Panc1 (cell line): ENCODE measurements around the gene ENPP6. TPM values are rescaled to one million over a fixed set of nuclear protein-coding genes. Genes with fewer than 3 reads are reported as not detected.

Experiments
- ATAC-seq: fragments of 200-7000 bp; cut with Tn5 transposase; 2 replicates; pipeline ENCODE4 v1.9.1; 2020; ENCODE audit warnings: mild to moderate bottlenecking, moderate library complexity
- BruUV-seq: library from RNA; stranded (reverse); fragments of 400-500 nt; replicated peaks from 2 replicates; lab custom pipeline; 2021; lab: Mats Ljungman, UMichigan
- CTCF ChIA-PET: fragments of 300-600 bp; sonication (Branson Sonifier 250); formaldehyde crosslinking; loops from one replicate; lab custom pipeline; 2022; ENCODE audit warnings: antibody characterized with exemption; lab: Charles Lee
- POLR2A ChIA-PET: fragments of 300-600 bp; sonication (Branson Sonifier 250); formaldehyde crosslinking; loops from one replicate; lab custom pipeline; 2022; ENCODE audit warnings: antibody characterized with exemption; lab: Charles Lee
- DNase-seq: peaks from one replicate; pipeline ENCODE4 v3.0.0-alpha.2; 2010; ENCODE audit warnings: low read depth, low spot score
- H3K27ac ChIP-seq: 2 replicates; pipeline ENCODE4 v1.5.1; 2011; ENCODE audit warnings: mild to moderate bottlenecking, low read length, inconsistent platforms
- H3K27me3 ChIP-seq: fragments of 200-500 bp; sonication (Bioruptor generic); 2 replicates; pipeline ENCODE4 v1.6.0; 2014; ENCODE audit warnings: low read length, inconsistent platforms; ENCODE audit not compliant: control insufficient read depth, insufficient read depth
- H3K36me3 ChIP-seq: fragments of 200-500 bp; sonication (Bioruptor generic); 2 replicates; pipeline ENCODE4 v1.5.1; 2014; ENCODE audit warnings: inconsistent platforms, mild to moderate bottlenecking, low read length, moderate library complexity; ENCODE audit not compliant: control insufficient read depth, insufficient read depth
- H3K4me1 ChIP-seq: 2 replicates; pipeline ENCODE4 v1.5.1; 2011; ENCODE audit warnings: inconsistent platforms, mild to moderate bottlenecking, low read length, moderate library complexity; ENCODE audit not compliant: control insufficient read depth, insufficient read depth
- H3K4me3 ChIP-seq, 2 experiments: 2 replicates each; pipeline ENCODE4 v1.5.1; 2011 to 2012; ENCODE audit warnings: low read depth in 2 of 2, low read length in 2 of 2, mild to moderate bottlenecking in 2 of 2, inconsistent platforms in 1 of 2, moderate library complexity in 1 of 2
- H3K9me3 ChIP-seq: fragments of 200-500 bp; sonication (Bioruptor generic); 2 replicates; pipeline ENCODE4 v1.5.1; 2014; ENCODE audit warnings: low read depth, mild to moderate bottlenecking, inconsistent platforms, low read length, moderate library complexity; ENCODE audit not compliant: control insufficient read depth, insufficient read depth
- CTCF ChIP-seq: fragments of 450-650 bp; IDR thresholded peaks from 2 replicates; pipeline ENCODE4 v1.5.1; 2017; ENCODE audit warnings: mild to moderate bottlenecking
- POLR2AphosphoS5 ChIP-seq: IDR thresholded peaks from 2 replicates; pipeline ENCODE4 v1.6.1; 2012; ENCODE audit warnings: mild to moderate bottlenecking, low read depth, low read length, moderate library complexity
- REST ChIP-seq, 2 experiments: IDR thresholded peaks; 2 replicates each; pipeline ENCODE4 v1.6.1; 2011 to 2012; ENCODE audit warnings: low read depth in 2 of 2, control low read depth in 1 of 2, low read length in 1 of 2, mild to moderate bottlenecking in 1 of 2, moderate library complexity in 1 of 2; ENCODE audit not compliant: insufficient read depth in 1 of 2
- SIN3A ChIP-seq: IDR thresholded peaks from 2 replicates; pipeline ENCODE4 v1.6.1; 2012; ENCODE audit warnings: low read depth, mild to moderate bottlenecking, low read length, moderate library complexity, borderline replicate concordance; ENCODE audit not compliant: insufficient read depth
- TCF7L2 ChIP-seq: IDR thresholded peaks from 2 replicates; pipeline ENCODE4 v1.6.1; 2011; ENCODE audit warnings: mild to moderate bottlenecking, low read depth, low read length, inconsistent platforms
- in situ Hi-C: cut with HindIII; loops from 2 replicates; pipeline ENCODE4 v1.10.0; 2016; ENCODE audit warnings: low sequenced_read_pairs, low pct_unique_long_range_greater_than_20kb
- intact Hi-C: fragments of 100-400 bp; cut with micrococcal nuclease; formaldehyde crosslinking; loops from one replicate; pipeline ENCODE4 v1.10.0; 2022; ENCODE audit not compliant: unreplicated experiment
- total RNA-seq: library from RNA; stranded (reverse); gene quantifications from one replicate; pipeline ENCODE4 v1.2.1, GENCODE V29; 2021; ENCODE audit not compliant: unreplicated experiment

ENPP6 gene
- total RNA-seq, 1 experiment from 2014 or later = not detected

GRCh38 chr4:184102488-184102887, 115.2 kb downstream of the ENPP6 start:
- BruUV-seq = no TSS peak
- ATAC-seq (no peak), DNase-seq (no peak)
- no peak for TF ChIP-seq REST (IDR thresholded peaks at IDR 0.05; ENCODE audit: insufficient read depth in 1 of 2, low read depth in 2 of 2, low read length in 1 of 2)
- no peak for TF ChIP-seq POLR2AphosphoS5
- TF ChIP-seq SIN3A = no peak
- TF ChIP-seq TCF7L2 = no peak
- no peak overlapping the region for H3K4me3 ChIP-seq
- no peak overlapping the region for H3K27ac ChIP-seq
- no peaks in the 10 kb centered on the region for H3K36me3 ChIP-seq
- intact Hi-C loops = no loop called here
- CTCF ChIA-PET = no interaction called here
- in situ Hi-C loops = no loop called here
- POLR2A ChIA-PET = no interaction called here
- no peaks in the 10 kb centered on the region for H3K9me3 ChIP-seq
- H3K27me3 ChIP-seq = no peaks in the 10 kb centered on the region
- H3K4me1 ChIP-seq = no peaks in the 10 kb centered on the region

- in situ Hi-C loops = no loop called here
- H3K4me1 ChIP-seq = no peaks in the 10 kb centered on the region
- no peak for ATAC-seq
- no peak overlapping the region for H3K27ac ChIP-seq
- H3K36me3 ChIP-seq = no peaks in the 10 kb centered on the region
- ChIA-PET CTCF (no interaction called here), POLR2A (no interaction called here)
- H3K9me3 ChIP-seq = no peaks in the 10 kb centered on the region
- TF ChIP-seq SIN3A (no peak), REST (IDR thresholded peaks at IDR 0.05; ENCODE audit: insufficient read depth in 1 of 2, low read depth in 2 of 2, low read length in 1 of 2) (no peak), POLR2AphosphoS5 (no peak), TCF7L2 (no peak), CTCF (no peak)
- no peaks in the 10 kb centered on the region for H3K27me3 ChIP-seq
- no TSS peak for BruUV-seq
- DNase-seq = no peak
- H3K4me3 ChIP-seq = no peak overlapping the region
- intact Hi-C loops = no loop called here
Observed at GRCh38 chr4:184101711-184102110, 116.0 kb downstream of the ENPP6 start.
